Endothelial cell of umbilical vein (primary cell): ENCODE measurements around the gene GRAMD2B. TPM values are rescaled to one million over a fixed set of nuclear protein-coding genes. Genes with fewer than 3 reads are reported as not detected.

Experiments
- BruUV-seq: library from RNA; stranded (reverse); fragments of 400-500 nt; replicated peaks from 2 replicates; lab custom pipeline; 2021; lab: Mats Ljungman, UMichigan
- CTCF ChIA-PET: fragments of 300-600, 350-600 bp; sonication (Branson Sonifier 250); formaldehyde crosslinking; loops from one replicate; lab custom pipeline; 2021; ENCODE audit warnings: antibody characterized with exemption, inconsistent platforms; lab: Charles Lee
- POLR2A ChIA-PET: fragments of 300-600, 350-600 bp; sonication (Branson Sonifier 250); formaldehyde crosslinking; loops from one replicate; lab custom pipeline; 2021; ENCODE audit warnings: antibody characterized with exemption, inconsistent platforms; lab: Charles Lee
- DNase-seq: peaks from one replicate; pipeline ENCODE4 v3.0.0-alpha.2; 2011; ENCODE audit warnings: low read depth, low spot score
- FAIRE-seq: peaks from 2 replicates; lab custom pipeline; 2011; peaks lifted over from hg19 to GRCh38; lab: Jason Lieb, UNC
- H2AFZ ChIP-seq: 2 replicates; pipeline ENCODE4 v1.6.0; 2012; ENCODE audit warnings: low read depth, low read length, control low read depth, inconsistent platforms
- H3K27ac ChIP-seq: 2 replicates; pipeline ENCODE4 v1.5.1; 2011; ENCODE audit warnings: low read depth, mild to moderate bottlenecking, control low read depth, low read length, moderate library complexity; ENCODE audit not compliant: insufficient read depth
- H3K27me3 ChIP-seq, 2 experiments: 2 replicates each; pipeline versions ENCODE4 v1.6.0 to v1.6.1; 2011; ENCODE audit warnings: low read length in 2 of 2, mixed read lengths in 1 of 2; ENCODE audit not compliant: control insufficient read depth in 2 of 2, insufficient read depth in 2 of 2
- H3K36me3 ChIP-seq, 2 experiments: 2 replicates in 1 of 2; 3 replicates in 1 of 2; pipeline ENCODE4 v1.5.1; 2011; ENCODE audit warnings: low read length in 2 of 2, mild to moderate bottlenecking in 1 of 2, moderate library complexity in 1 of 2; ENCODE audit not compliant: control insufficient read depth in 2 of 2, insufficient read depth in 2 of 2; ENCODE audit errors: extremely low read depth in 1 of 2
- H3K4me1 ChIP-seq: 3 replicates; pipeline ENCODE4 v1.5.1; 2011; ENCODE audit warnings: mild to moderate bottlenecking, low read length; ENCODE audit not compliant: control insufficient read depth, insufficient read depth; ENCODE audit errors: extremely low read depth
- H3K4me2 ChIP-seq: 2 replicates; pipeline ENCODE4 v1.6.1; 2011; ENCODE audit warnings: low read length, control low read depth, mixed read lengths; ENCODE audit not compliant: insufficient read depth
- H3K4me3 ChIP-seq, 3 experiments: fragments of 200-600 bp in 1 of 3; sonication (generic), shearing (Covaris generic) in 1 of 3; replicated peaks in 1 of 3; 2 replicates each; pipeline ENCODE4 v1.5.1; 2011 to 2016; ENCODE audit warnings: control low read depth in 3 of 3, low read length in 3 of 3, mild to moderate bottlenecking in 2 of 3, inconsistent platforms in 1 of 3, low read depth in 1 of 3, moderate library complexity in 1 of 3; ENCODE audit not compliant: insufficient read depth in 1 of 3
- H3K79me2 ChIP-seq: 2 replicates; pipeline ENCODE4 v1.6.0; 2012; ENCODE audit warnings: low read length, inconsistent platforms; ENCODE audit not compliant: control insufficient read depth, insufficient read depth
- H3K9ac ChIP-seq: replicated peaks from 2 replicates; pipeline ENCODE3; 2011; ENCODE audit warnings: low read length, control low read depth; ENCODE audit not compliant: insufficient read depth; ENCODE audit errors: extremely low read depth
- H3K9me1 ChIP-seq: replicated peaks from 3 replicates; pipeline ENCODE4 v1.6.0; 2011; ENCODE audit warnings: mild to moderate bottlenecking, low read length; ENCODE audit not compliant: control insufficient read depth, insufficient read depth; ENCODE audit errors: extremely low read depth
- H3K9me3 ChIP-seq: replicated peaks from 2 replicates; pipeline ENCODE4 v1.5.1; 2012; ENCODE audit warnings: low read length, inconsistent platforms; ENCODE audit not compliant: control insufficient read depth, insufficient read depth
- H4K20me1 ChIP-seq: replicated peaks from 2 replicates; pipeline ENCODE3; 2011; ENCODE audit warnings: mild to moderate bottlenecking, low read length; ENCODE audit not compliant: control insufficient read depth, insufficient read depth; ENCODE audit errors: extremely low read depth
- CTCF ChIP-seq, 2 donors: IDR thresholded peaks; 1 replicate in 1 of 2; 2 replicates in 1 of 2; pipeline ENCODE4 v1.5.1; 2011; ENCODE audit warnings: low read length in 2 of 2, mild to moderate bottlenecking in 2 of 2, moderate library complexity in 2 of 2, control low read depth in 1 of 2, inconsistent platforms in 1 of 2, low read depth in 1 of 2; ENCODE audit not compliant: insufficient read depth in 1 of 2; ENCODE audit errors: extremely low read depth in 1 of 2
- EZH2 ChIP-seq: IDR thresholded peaks from 2 replicates; pipeline ENCODE4 v1.6.1; 2012; ENCODE audit warnings: borderline replicate concordance, low read depth, mild to moderate bottlenecking, moderate library complexity, low read length, inconsistent platforms; ENCODE audit not compliant: severe bottlenecking
- FOS ChIP-seq: IDR thresholded peaks from 2 replicates; pipeline ENCODE4 v1.6.1; 2011; ENCODE audit warnings: mild to moderate bottlenecking, low read length, moderate library complexity, borderline replicate concordance; ENCODE audit not compliant: insufficient read depth
- GATA2 ChIP-seq: IDR thresholded peaks from 2 replicates; pipeline ENCODE4 v1.7.0; 2011; ENCODE audit warnings: low read depth, mild to moderate bottlenecking, moderate library complexity, mixed read lengths, low read length; ENCODE audit not compliant: insufficient read length, insufficient read depth
- JUN ChIP-seq: IDR thresholded peaks from 2 replicates; pipeline ENCODE4 v1.6.1; 2011; ENCODE audit warnings: borderline replicate concordance, low read depth; ENCODE audit not compliant: insufficient read length, insufficient read depth
- MAX ChIP-seq: IDR thresholded peaks from 2 replicates; pipeline ENCODE4 v1.6.1; 2011; ENCODE audit not compliant: insufficient read depth, insufficient read length
- MYC ChIP-seq: IDR thresholded peaks from one replicate; pipeline ENCODE4 v1.6.1; 2011; ENCODE audit warnings: mild to moderate bottlenecking, low read depth, low read length
- POLR2A ChIP-seq: IDR thresholded peaks from 2 replicates; pipeline ENCODE4 v1.6.1; 2012; ENCODE audit warnings: low read depth, mild to moderate bottlenecking, control low read depth, low read length
- POLR2AphosphoS5 ChIP-seq: IDR thresholded peaks from 2 replicates; pipeline ENCODE4 v1.6.1; 2012; ENCODE audit warnings: low read depth, mild to moderate bottlenecking, control low read depth, low read length, moderate library complexity; ENCODE audit not compliant: insufficient read depth
- dilution Hi-C: fragments of 300-500 bp; cut with MboI; formaldehyde crosslinking; loops from one replicate; pipeline ENCODE4 v1.15.0; 2019; ENCODE audit warnings: low sequenced_read_pairs; ENCODE audit not compliant: extremely low pct_ligation_motif_present
- intact Hi-C: fragments of 100-400 bp; cut with micrococcal nuclease; formaldehyde crosslinking; loops from one replicate; pipeline ENCODE4 v1.10.0; 2022
- polyA plus RNA-seq, 4 experiments: library from polyadenylated mRNA; depleted of rRNA in 3 of 4; stranded (reverse) in 3 of 4; unstranded in 1 of 4; fragments of >200 nt; gene quantifications; 2 replicates each; pipeline versions ENCODE4 v1.2.1 to v1.2.3, GENCODE V29; 2011 to 2012; ENCODE audit warnings: missing spikeins in 1 of 4
- total RNA-seq: library from RNA; stranded (reverse); gene quantifications from 2 replicates; pipeline ENCODE4 v1.2.3, GENCODE V29; 2021

The GRAMD2B gene
- total and polyA plus RNA-seq, 2 donors (not counting 3 experiments of a cell fraction or from before 2014, with no cell fraction given): 2.0 to 5.5 TPM

- POLR2A ChIA-PET: no interaction called here
- FAIRE-seq: no peak
These were observed 31.3 kb downstream of the GRAMD2B start for GRCh38 chr5:126454535-126454934.

More at GRCh38 chr5:126454535-126454934, 31.3 kb downstream of the GRAMD2B start:
- H4K20me1 ChIP-seq: no peaks in the 10 kb centered on the region
- no peak overlapping the region for H3K27ac ChIP-seq
- BruUV-seq: no TSS peak
- dilution Hi-C loops (no loop called here), intact Hi-C loops (no loop called here)
- no peak overlapping the region for H3K4me2 ChIP-seq
- TF ChIP-seq MYC: no peak
- no peak for TF ChIP-seq EZH2
- no peak for TF ChIP-seq MAX
- no peak for TF ChIP-seq POLR2A
- no peak for TF ChIP-seq GATA2
- no peak for TF ChIP-seq FOS
- TF ChIP-seq POLR2AphosphoS5: no peak
- no peak for TF ChIP-seq JUN
- TF ChIP-seq CTCF (IDR thresholded peaks at IDR 0.05; ENCODE audit: extremely low read depth in 1 of 2, insufficient read depth in 1 of 2, low read depth in 1 of 2, low read length in 2 of 2): no peak
- no peaks in the 10 kb centered on the region for H3K9me3 ChIP-seq
- CTCF ChIA-PET: no interaction called here
- no peak overlapping the region for H2AFZ ChIP-seq
- DNase-seq: no peak
- no peak overlapping the region for H3K4me3 ChIP-seq
- no peaks in the 10 kb centered on the region for H3K27me3 ChIP-seq
- peaks cover 16% of the 10 kb centered on the region for H3K4me1 ChIP-seq
- no peaks in the 10 kb centered on the region for H3K9me1 ChIP-seq
- no peaks in the 10 kb centered on the region for H3K79me2 ChIP-seq
- H3K9ac ChIP-seq: no peak overlapping the region
- no peaks in the 10 kb centered on the region for H3K36me3 ChIP-seq
